ENCODE data around the gene PTGER3. TPM values are rescaled to one million over a fixed set of nuclear protein-coding genes. Genes with fewer than 3 reads are reported as not detected.

PTGER3 gene
- total and polyA plus RNA-seq, 2 of the 4 experiments (the other 2 are of a cell fraction): not detected

- Histone ChIP-seq H4K20me1 (ENCODE audit: insufficient read depth, low read length) (peaks cover 9% of the 10 kb centered on the region; the same call in 1 of the 2 replicates), H3K14ac (replicated peaks; ENCODE audit: low read depth, low read length) (no peak overlapping the region), H3K4me3 (ENCODE audit: insufficient read depth, low read depth, low read length) (no peak overlapping the region), H2BK20ac (ENCODE audit: low read depth, low read length) (no peak overlapping the region), H2BK120ac (ENCODE audit: low read depth, low read length) (no peak overlapping the region), H4K8ac (ENCODE audit: low read depth in 2 of 2, low read length in 2 of 2) (no peak overlapping the region), H3K9me3 (ENCODE audit: control insufficient read depth, insufficient read depth, low read length) (no peaks in the 10 kb centered on the region), H3K4me2 (ENCODE audit: low read depth, low read length) (no peak overlapping the region), H2AK5ac (ENCODE audit: low read depth, low read length) (no peak overlapping the region), H3K79me1 (ENCODE audit: low read depth in 1 of 2, low read length in 2 of 2) (peaks cover 26 to 34% of the 10 kb centered on the region in 2 experiments), H2AK9ac (replicated peaks; ENCODE audit: low read depth, low read length, poor library complexity) (no peak overlapping the region), H3K23ac (ENCODE audit: low read depth, low read length) (no peak overlapping the region), H3K27me3 (ENCODE audit: control insufficient read depth, insufficient read depth, low read length) (no peaks in the 10 kb centered on the region), H3K27ac (ENCODE audit: insufficient read depth, low read length) (no peak overlapping the region), H4K91ac (ENCODE audit: insufficient read depth, low read depth, low read length) (no peak overlapping the region), H3K9ac (ENCODE audit: low read depth, low read length) (no peak overlapping the region), H3K9me1 (ENCODE audit: insufficient read depth, low read length) (no peaks in the 10 kb centered on the region; the same call in 1 of the 2 replicates), H3K18ac (ENCODE audit: low read depth, low read length) (no peak overlapping the region), H2BK15ac (ENCODE audit: low read depth, low read length) (no peak overlapping the region), H3K4ac (ENCODE audit: low read depth, low read length) (no peak overlapping the region), H3K36me3 (ENCODE audit: control insufficient read depth, insufficient read depth, low read length) (peaks cover 37% of the 10 kb centered on the region), H2AFZ (replicated peaks; ENCODE audit: low read length, poor library complexity) (no peak overlapping the region), H3K56ac (ENCODE audit: extremely low read depth, insufficient read depth, low read length) (no peak overlapping the region), H4K5ac (ENCODE audit: low read depth, low read length) (no peak overlapping the region), H3K4me1 (ENCODE audit: control insufficient read depth, insufficient read depth, low read length) (no peaks in the 10 kb centered on the region), H2BK5ac (ENCODE audit: low read depth, low read length, poor library complexity, severe bottlenecking) (no peak overlapping the region)
- in situ Hi-C loops (cut with MboI; ENCODE audit: low sequenced_read_pairs): no loop called here
- DNase-seq (no peak), ATAC-seq (ENCODE audit: low read depth) (no peak)
- intact Hi-C loops (cut with micrococcal nuclease): no loop called here
- TF ChIP-seq RFX5 (IDR thresholded peaks at IDR 0.05; ENCODE audit: low read depth, low read length) (no peak), CTCF (conservative IDR thresholded peaks at IDR 0.05; ENCODE audit: low read depth, low read length) (no peak), CEBPB (IDR thresholded peaks at IDR 0.05; ENCODE audit: low read depth, low read length) (no peak), SMC3 (IDR thresholded peaks at IDR 0.05; ENCODE audit: low read depth, low read length) (no peak), MAFK (IDR thresholded peaks at IDR 0.05; ENCODE audit: low read depth, low read length) (peak; percentile 83), USF2 (IDR thresholded peaks at IDR 0.05; ENCODE audit: low read depth, low read length) (no peak), CHD1 (IDR thresholded peaks at IDR 0.05; ENCODE audit: low read depth, low read length) (no peak), MXI1 (IDR thresholded peaks at IDR 0.05; ENCODE audit: borderline replicate concordance, low read depth, low read length) (no peak)
- BruUV-seq (replicated peaks): no TSS peak
- dilution Hi-C loops (cut with HindIII; ENCODE audit: low sequenced_read_pairs, unreplicated experiment): no loop called here
- CTCF ChIA-PET: interaction anchor here (1.6 kb wide), 1 partner anchor 544 kb away, joined by 3 read pairs; no protein-coding TSS in a partner anchor
- POLR2A ChIA-PET (ENCODE audit: unreplicated experiment): no interaction called here
These were observed 24.7 kb upstream of the PTGER3 start for GRCh38 chr1:71072273-71072672.
